GM18508 (cell line): ENCODE measurements around the gene PLCL1.
"Not testable (repeated sequence)": the region's sequence is repeated elsewhere in the genome, so short reads cannot be mapped to it uniquely, and the experiment has no call there.

Experiments used
- ATAC-seq: cut with Tn5 transposase; IDR thresholded peaks from one replicate; pipeline ENCODE4 v1.9.1; 2021; ENCODE audit warnings: moderate number of reproducible peaks; ENCODE audit not compliant: insufficient read depth, unreplicated experiment

Gene PLCL1

GRCh38 chr2:198141726-198142125 lies 337.3 kb downstream of the PLCL1 start:
- no peak for ATAC-seq

DNA sequence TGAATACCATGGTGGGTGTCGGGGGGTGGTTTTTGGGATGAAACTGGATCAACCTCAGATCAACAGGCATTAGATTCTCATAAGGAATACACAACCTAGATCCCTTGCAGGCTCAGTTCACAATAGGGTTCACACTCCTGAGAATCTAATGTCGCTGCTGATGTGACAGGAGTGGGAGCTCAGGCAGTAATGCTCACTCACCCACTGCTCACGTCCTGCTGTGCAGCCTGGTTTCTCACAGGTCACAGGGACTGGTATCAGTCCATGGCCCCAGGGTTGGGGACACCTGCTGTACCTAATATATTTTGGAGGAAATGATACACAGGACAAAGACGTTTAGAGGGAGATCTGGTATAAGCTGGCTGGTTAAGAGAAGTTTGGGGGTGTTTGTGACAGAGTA lies 338.8 kb downstream of the PLCL1 start:
- no peak for ATAC-seq

GRCh38 chr2:198143793-198144192 lies 339.4 kb downstream of the PLCL1 start:
- no peak for ATAC-seq

DNA sequence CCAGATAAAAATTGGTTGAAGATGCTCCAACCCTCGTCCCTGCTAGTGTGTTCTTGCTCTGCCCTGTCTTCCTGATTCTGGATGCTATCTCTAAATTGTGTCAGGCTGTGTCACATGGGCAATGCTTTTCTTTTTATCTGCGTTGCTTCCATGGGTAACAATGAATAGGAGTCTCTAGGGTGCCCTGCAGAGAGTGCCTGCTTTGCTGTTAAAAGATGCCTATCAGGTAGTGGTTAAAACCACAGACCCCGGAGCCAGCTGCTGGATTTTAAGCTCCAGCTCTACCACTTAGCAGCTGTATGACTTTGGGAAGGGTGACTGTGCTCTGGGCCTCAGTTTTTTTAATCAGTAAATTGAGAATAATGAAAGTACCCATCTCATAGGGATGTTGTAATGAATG lies 340.3 kb downstream of the PLCL1 start:
- ATAC-seq: no peak

DNA sequence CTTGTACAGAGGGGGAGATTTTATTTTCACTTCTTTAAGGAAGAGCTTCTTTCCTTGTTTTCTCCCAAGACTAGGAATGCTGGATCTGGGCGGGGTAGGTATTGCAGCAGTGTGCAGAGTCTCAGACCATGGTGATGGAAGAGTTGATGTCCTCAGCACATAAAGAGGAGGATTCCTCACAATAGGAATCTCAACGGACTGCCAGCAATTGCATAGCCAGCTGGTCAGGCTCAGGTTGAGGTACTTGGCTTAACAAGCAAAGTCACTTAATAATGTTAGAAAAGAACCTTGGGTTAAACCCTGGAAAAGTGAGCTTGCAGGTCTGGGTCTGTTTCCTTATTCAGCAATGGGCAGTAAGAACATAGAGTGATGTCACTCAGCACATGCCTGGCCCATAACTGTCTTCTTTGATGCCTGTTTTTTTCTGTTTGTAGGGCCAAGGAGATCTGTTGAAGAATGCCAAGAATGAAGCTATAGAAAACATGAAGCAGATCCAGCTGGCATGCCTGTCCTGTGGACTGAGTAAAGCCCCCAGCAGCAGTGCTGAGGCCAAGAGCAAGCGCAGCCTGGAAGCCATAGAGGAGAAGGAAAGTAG lies 342.1 kb downstream of the PLCL1 start:
- no peak for ATAC-seq

DNA sequence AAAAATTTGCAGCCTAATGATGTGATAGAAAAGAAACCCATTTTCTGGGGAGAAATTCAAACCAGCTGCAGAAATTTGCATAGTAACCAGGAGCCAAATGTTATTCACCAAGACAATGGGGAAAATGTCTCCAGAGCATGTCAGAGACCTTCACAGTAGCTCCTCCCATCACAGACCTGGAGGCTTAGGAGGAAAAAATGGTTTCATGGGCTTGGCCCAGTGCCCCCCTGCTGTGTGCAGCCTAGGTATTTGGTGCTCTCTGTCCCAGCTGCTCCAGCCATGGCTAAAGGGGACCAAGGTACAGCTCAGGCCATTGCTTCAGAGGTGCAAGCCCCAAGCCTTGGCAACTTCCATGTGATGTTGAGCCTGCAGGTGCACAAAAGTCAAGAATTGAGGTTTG lies 352.9 kb downstream of the PLCL1 start:
- ATAC-seq: no peak

GRCh38 chr2:198161151-198161550 lies 356.8 kb downstream of the PLCL1 start:
- no peak for ATAC-seq

GRCh38 chr2:198162276-198162675 lies 357.9 kb downstream of the PLCL1 start:
- ATAC-seq: no peak

- no peak for ATAC-seq
These were observed 360.4 kb downstream of the PLCL1 start for GRCh38 chr2:198164843-198165242.

DNA sequence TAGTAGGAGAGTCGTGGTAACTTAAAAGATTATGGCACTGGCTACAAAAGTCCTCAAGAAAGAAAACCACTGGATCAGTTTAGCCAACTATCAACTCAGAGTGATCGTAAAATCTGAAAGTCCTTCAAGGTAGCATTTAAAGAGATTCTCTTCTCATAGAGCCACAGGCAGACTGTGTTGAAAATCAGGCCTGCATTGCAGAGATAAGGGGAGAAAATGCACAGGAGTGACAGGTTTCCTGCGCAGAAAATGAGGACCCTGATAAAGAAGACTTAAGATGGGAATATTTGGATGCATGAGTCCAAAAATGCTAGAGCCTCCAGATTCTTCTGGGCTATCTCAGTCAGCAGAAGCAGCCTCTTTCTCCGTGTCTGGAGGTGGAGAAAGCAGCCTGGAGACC lies 360.9 kb downstream of the PLCL1 start:
- no peak for ATAC-seq

GRCh38 chr2:198167346-198167745 lies 363.0 kb downstream of the PLCL1 start:
- ATAC-seq: no peak

DNA sequence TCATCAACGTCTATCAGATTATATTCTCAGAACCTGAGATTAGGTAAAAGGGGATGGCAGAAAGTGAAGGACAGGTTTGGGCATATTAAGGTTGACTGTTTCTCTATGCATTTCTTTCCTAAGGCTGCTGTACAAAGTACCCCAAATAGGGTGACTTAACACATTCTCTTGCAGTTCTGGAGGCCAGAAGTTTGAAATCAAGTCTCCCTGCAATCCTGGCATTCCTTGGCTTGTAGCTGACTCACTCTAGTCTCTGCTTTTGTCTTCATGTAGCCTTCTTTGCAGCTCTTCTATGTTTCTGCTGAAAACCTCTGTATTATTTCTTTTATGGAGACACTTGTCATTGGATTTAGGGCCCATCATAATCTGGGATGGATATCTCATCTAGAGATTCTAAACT lies 364.3 kb downstream of the PLCL1 start:
- ATAC-seq: no peak

DNA sequence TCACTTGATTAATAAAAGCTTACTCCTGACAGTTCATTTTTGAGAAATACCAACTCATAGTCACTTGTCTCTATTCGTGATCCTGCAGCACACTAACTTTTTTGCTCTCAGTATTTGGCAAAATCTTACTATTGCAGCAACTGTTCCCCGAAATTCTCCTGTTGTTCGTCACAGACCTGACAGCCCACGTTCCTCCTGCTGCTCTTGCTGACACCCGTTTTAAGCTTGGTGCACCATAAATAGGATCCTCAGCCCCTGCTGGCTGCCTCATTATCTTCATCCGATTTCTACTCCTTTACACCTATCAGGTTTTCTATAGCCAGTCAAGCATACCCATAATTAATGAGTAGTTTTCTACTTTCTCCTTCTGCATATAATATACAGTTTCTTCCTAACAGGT lies 368.8 kb downstream of the PLCL1 start:
- ATAC-seq: no peak

DNA sequence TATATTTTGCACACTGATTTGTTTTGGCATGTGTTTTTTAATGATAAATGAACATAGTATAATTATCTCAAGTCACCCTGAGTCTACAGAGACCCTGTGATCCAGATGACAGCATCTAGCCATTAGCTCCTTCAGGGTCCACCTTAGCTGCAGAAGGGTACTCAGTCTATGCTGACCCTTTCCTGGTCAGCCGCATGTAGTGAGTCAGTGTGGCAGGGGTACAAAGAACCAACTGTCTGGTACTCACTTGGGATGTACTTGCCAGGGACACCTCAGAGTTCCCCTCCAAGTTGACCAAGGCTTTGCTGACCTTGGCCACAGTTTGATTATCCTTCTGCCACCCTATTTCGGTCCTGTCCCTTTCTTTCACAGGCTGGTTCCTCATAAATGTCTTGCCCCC lies 369.5 kb downstream of the PLCL1 start:
- ATAC-seq: no peak

- ATAC-seq: no peak
These were observed 370.9 kb downstream of the PLCL1 start for GRCh38 chr2:198175271-198175670.

GRCh38 chr2:198177040-198177439 lies 372.6 kb downstream of the PLCL1 start:
- ATAC-seq: no peak

DNA sequence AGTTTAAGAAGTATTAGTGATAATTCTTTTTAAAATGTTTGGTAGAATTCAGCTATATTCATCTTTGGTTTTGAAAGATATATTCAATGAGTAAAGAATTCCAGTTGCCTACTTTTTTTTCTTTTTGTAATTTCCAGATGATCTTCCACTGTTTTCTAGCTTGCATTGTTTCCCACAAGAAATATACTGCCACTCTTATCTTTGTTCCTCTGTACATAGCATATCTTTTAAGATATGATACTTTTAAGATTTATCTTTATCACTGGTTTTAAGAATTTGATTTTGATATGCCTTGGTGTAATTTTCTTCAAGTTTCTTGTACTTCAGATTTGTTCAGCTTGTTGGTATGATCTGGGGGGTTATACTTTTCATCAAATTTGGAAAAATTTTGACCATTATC lies 374.4 kb downstream of the PLCL1 start:
- ATAC-seq: no peak

GRCh38 chr2:198186257-198186656 lies 381.9 kb downstream of the PLCL1 start:
- ATAC-seq: no peak

- ATAC-seq: no peak
These were observed 383.4 kb downstream of the PLCL1 start for GRCh38 chr2:198187841-198188240.

DNA sequence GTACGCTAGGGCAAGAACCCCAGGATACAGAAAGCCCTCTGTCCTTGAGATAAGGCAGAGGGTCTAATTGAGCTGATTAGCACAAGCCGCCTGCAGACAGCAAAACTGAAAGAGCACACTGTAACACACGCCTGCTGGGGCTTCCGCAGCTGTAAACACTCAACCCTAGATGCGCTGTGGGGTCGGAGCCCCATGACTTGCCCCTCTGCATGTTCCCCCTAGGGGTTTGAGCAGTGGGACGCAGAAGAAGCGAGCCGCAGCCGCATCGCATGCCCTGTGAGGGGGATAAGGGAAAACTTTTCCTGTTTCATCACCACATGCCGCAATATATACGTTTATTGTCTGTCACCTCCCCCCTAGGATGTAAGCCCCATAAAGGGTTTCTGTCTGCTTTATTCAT lies 384.6 kb downstream of the PLCL1 start:
- ATAC-seq: no peak

GRCh38 chr2:198191651-198192050 lies 387.3 kb downstream of the PLCL1 start:
- no peak for ATAC-seq

- ATAC-seq: not testable (repeated sequence)
These were observed 392.2 kb downstream of the PLCL1 start for GRCh38 chr2:198196556-198196955.
